SK-N-SH (cell line): ENCODE data around the gene SH2D4B.

Experiments
- CHD2 ChIP-seq: fragments of 150-350 bp; IDR thresholded peaks from 2 replicates; pipeline ENCODE4 v1.6.1; 2018; ENCODE audit warnings: low read length; ENCODE audit not compliant: partially characterized antibody
- FOXM1 ChIP-seq: IDR thresholded peaks from 2 replicates; pipeline ENCODE4 v1.4.0; 2012; ENCODE audit warnings: low read depth, mild to moderate bottlenecking
- GATA2 ChIP-seq: sonication (generic); formaldehyde crosslinking; IDR thresholded peaks from 2 replicates; pipeline ENCODE4 v1.5.0; 2020; ENCODE audit warnings: mild to moderate bottlenecking, missing genetic modification reagents
- JUND ChIP-seq: IDR thresholded peaks from 2 replicates; pipeline ENCODE4 v1.4.0; 2012
- MAX ChIP-seq: IDR thresholded peaks from 2 replicates; pipeline ENCODE4 v1.4.0; 2012; ENCODE audit warnings: low read depth
- POLR2AphosphoS5 ChIP-seq: IDR thresholded peaks from 2 replicates; pipeline ENCODE4 v1.6.1; 2012; ENCODE audit warnings: low read depth, low read length
- RAD21 ChIP-seq: IDR thresholded peaks from 2 replicates; pipeline ENCODE4 v1.6.1; 2012; ENCODE audit warnings: mild to moderate bottlenecking, low read length
- SIN3A ChIP-seq: IDR thresholded peaks from 2 replicates; pipeline ENCODE4 v1.6.1; 2012; ENCODE audit warnings: low read depth, mild to moderate bottlenecking, low read length, moderate library complexity, borderline replicate concordance
- TAF1 ChIP-seq: IDR thresholded peaks from 2 replicates; pipeline ENCODE4 v1.6.1; 2012; ENCODE audit warnings: low read depth, mild to moderate bottlenecking, low read length, moderate library complexity, borderline replicate concordance
- TF ChIP-seq, protein P1 (sequence below): fragments of 200-600 bp; sonication (generic); IDR thresholded peaks from 2 replicates; pipeline ENCODE4 v1.6.1; 2017; ENCODE audit warnings: antibody characterized with exemption, mild to moderate bottlenecking, moderate library complexity
- TF ChIP-seq, protein P2 (sequence below): IDR thresholded peaks from 2 replicates; pipeline ENCODE4 v1.6.1; 2012; ENCODE audit warnings: mild to moderate bottlenecking, low read depth, low read length, moderate library complexity

- TF ChIP-seq CHD2 (no peak), SIN3A (no peak), MAX (no peak), GATA2 (no peak), JUND (no peak), TAF1 (no peak), POLR2AphosphoS5 (no peak), RAD21 (no peak), FOXM1 (no peak)
- TF ChIP-seq, protein P1, sequence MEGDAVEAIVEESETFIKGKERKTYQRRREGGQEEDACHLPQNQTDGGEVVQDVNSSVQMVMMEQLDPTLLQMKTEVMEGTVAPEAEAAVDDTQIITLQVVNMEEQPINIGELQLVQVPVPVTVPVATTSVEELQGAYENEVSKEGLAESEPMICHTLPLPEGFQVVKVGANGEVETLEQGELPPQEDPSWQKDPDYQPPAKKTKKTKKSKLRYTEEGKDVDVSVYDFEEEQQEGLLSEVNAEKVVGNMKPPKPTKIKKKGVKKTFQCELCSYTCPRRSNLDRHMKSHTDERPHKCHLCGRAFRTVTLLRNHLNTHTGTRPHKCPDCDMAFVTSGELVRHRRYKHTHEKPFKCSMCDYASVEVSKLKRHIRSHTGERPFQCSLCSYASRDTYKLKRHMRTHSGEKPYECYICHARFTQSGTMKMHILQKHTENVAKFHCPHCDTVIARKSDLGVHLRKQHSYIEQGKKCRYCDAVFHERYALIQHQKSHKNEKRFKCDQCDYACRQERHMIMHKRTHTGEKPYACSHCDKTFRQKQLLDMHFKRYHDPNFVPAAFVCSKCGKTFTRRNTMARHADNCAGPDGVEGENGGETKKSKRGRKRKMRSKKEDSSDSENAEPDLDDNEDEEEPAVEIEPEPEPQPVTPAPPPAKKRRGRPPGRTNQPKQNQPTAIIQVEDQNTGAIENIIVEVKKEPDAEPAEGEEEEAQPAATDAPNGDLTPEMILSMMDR: no peak
- TF ChIP-seq, protein P2, sequence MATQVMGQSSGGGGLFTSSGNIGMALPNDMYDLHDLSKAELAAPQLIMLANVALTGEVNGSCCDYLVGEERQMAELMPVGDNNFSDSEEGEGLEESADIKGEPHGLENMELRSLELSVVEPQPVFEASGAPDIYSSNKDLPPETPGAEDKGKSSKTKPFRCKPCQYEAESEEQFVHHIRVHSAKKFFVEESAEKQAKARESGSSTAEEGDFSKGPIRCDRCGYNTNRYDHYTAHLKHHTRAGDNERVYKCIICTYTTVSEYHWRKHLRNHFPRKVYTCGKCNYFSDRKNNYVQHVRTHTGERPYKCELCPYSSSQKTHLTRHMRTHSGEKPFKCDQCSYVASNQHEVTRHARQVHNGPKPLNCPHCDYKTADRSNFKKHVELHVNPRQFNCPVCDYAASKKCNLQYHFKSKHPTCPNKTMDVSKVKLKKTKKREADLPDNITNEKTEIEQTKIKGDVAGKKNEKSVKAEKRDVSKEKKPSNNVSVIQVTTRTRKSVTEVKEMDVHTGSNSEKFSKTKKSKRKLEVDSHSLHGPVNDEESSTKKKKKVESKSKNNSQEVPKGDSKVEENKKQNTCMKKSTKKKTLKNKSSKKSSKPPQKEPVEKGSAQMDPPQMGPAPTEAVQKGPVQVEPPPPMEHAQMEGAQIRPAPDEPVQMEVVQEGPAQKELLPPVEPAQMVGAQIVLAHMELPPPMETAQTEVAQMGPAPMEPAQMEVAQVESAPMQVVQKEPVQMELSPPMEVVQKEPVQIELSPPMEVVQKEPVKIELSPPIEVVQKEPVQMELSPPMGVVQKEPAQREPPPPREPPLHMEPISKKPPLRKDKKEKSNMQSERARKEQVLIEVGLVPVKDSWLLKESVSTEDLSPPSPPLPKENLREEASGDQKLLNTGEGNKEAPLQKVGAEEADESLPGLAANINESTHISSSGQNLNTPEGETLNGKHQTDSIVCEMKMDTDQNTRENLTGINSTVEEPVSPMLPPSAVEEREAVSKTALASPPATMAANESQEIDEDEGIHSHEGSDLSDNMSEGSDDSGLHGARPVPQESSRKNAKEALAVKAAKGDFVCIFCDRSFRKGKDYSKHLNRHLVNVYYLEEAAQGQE: no peak
Measured at GRCh38 chr10:80598951-80599350, 61.2 kb downstream of the SH2D4B start.
